Midbrain (tissue), 1 donor: ENCODE measurements around the gene LYPLAL1.

Source experiments
- DNase-seq: peaks from one replicate; lab custom pipeline; 2025; lab: John Stamatoyannopoulos, UW

The LYPLAL1 gene

GRCh38 chr1:219173758-219174459, at the start of gene LYPLAL1:
LYPLAL1 (plus strand) TSS chr1:219173878; CDS start chr1:219173891, 13 bp downstream.
- peak; percentile 88 for DNase-seq

GRCh38 chr1:219124163-219124562, 49.5 kb upstream of the LYPLAL1 start:
- DNase-seq, result no peak

GRCh38 chr1:219125342-219125741, 48.3 kb upstream of the LYPLAL1 start:
- DNase-seq, result no peak

GRCh38 chr1:219126377-219126776, 47.3 kb upstream of the LYPLAL1 start:
- no peak for DNase-seq

GRCh38 chr1:219128957-219129356, 44.7 kb upstream of the LYPLAL1 start:
- DNase-seq, result no peak

- no peak for DNase-seq
These were observed 43.2 kb upstream of the LYPLAL1 start for GRCh38 chr1:219130366-219130935.

- DNase-seq, result no peak
These were observed 40.7 kb upstream of the LYPLAL1 start for GRCh38 chr1:219132939-219133338.

GRCh38 chr1:219138747-219139146, 34.9 kb upstream of the LYPLAL1 start:
- no peak for DNase-seq

- DNase-seq, result no peak
These were observed 33.3 kb upstream of the LYPLAL1 start for GRCh38 chr1:219140303-219140877.

GRCh38 chr1:219143735-219144134, 29.9 kb upstream of the LYPLAL1 start:
- DNase-seq, result no peak

GRCh38 chr1:219144658-219145315, 28.9 kb upstream of the LYPLAL1 start:
- no peak for DNase-seq

- no peak for DNase-seq
These were observed 26.1 kb upstream of the LYPLAL1 start for GRCh38 chr1:219147571-219148019.

- no peak for DNase-seq
These were observed 24.6 kb upstream of the LYPLAL1 start for GRCh38 chr1:219149009-219149577.

GRCh38 chr1:219149953-219150352, 23.7 kb upstream of the LYPLAL1 start:
- no peak for DNase-seq

- DNase-seq, result no peak
These were observed 22.8 kb upstream of the LYPLAL1 start for GRCh38 chr1:219150913-219151312.

GRCh38 chr1:219151467-219151866, 22.2 kb upstream of the LYPLAL1 start:
- DNase-seq, result no peak

GRCh38 chr1:219152751-219153150, 20.9 kb upstream of the LYPLAL1 start:
- no peak for DNase-seq

GRCh38 chr1:219153723-219154122, 20.0 kb upstream of the LYPLAL1 start:
- no peak for DNase-seq

- no peak for DNase-seq
These were observed 18.5 kb upstream of the LYPLAL1 start for GRCh38 chr1:219155135-219155534.

GRCh38 chr1:219159946-219160645, 13.6 kb upstream of the LYPLAL1 start:
- no peak for DNase-seq

- DNase-seq, result no peak
These were observed 12.7 kb upstream of the LYPLAL1 start for GRCh38 chr1:219160967-219161366.

- DNase-seq, result no peak
These were observed 12.3 kb upstream of the LYPLAL1 start for GRCh38 chr1:219161371-219161770.
